Esophagus muscularis mucosa (tissue), 4 donors: ENCODE data around the gene PHF20. TPM values are rescaled to one million over a fixed set of nuclear protein-coding genes. Genes with fewer than 3 reads are reported as not detected.

Experiments used
- DNase-seq: peaks from one replicate; pipeline ENCODE4 v3.0.0-alpha.2; 2017; ENCODE audit errors: extremely low spot score
- H3K27ac ChIP-seq, 4 donors: fragments of 200-600 bp; sonication (generic); replicated peaks in 1 of 4; 1 replicate in 3 of 4; 2 replicates in 1 of 4; pipeline ENCODE4 v1.5.1; 2016 to 2019; ENCODE audit warnings: mild to moderate bottlenecking in 1 of 4
- H3K27me3 ChIP-seq, 4 donors: fragments of 200-600 bp; sonication (generic); one replicate each; pipeline versions ENCODE4 v1.5.1 to v1.6.0; 2016 to 2019
- H3K36me3 ChIP-seq, 4 donors: fragments of 200-600 bp; sonication (generic); one replicate each; pipeline ENCODE4 v1.5.1; 2016 to 2019
- H3K4me1 ChIP-seq, 4 donors: fragments of 200-600 bp; sonication (generic); one replicate each; pipeline ENCODE4 v1.5.1; 2016 to 2019
- H3K4me3 ChIP-seq, 4 donors: fragments of 200-600 bp; sonication (generic); 1 replicate in 2 of 4; 2 replicates in 2 of 4; pipeline ENCODE4 v1.5.1; 2016 to 2019; ENCODE audit warnings: mild to moderate bottlenecking in 4 of 4, moderate library complexity in 1 of 4
- H3K9me3 ChIP-seq, 4 donors: fragments of 200-600 bp; sonication (generic); 1 replicate in 3 of 4; 2 replicates in 1 of 4; pipeline ENCODE4 v1.5.1; 2016 to 2019
- EP300 ChIP-seq: sonication (generic); formaldehyde crosslinking; IDR thresholded peaks from one replicate; pipeline ENCODE4 v1.6.1; 2017; ENCODE audit warnings: antibody characterized with exemption
- POLR2A ChIP-seq: fragments of 450-650 bp; IDR thresholded peaks from one replicate; pipeline ENCODE4 v1.6.1; 2017; ENCODE audit warnings: antibody characterized with exemption, moderate library complexity, mild to moderate bottlenecking, low read depth
- POLR2AphosphoS5 ChIP-seq, 2 donors: sonication (generic); formaldehyde crosslinking; IDR thresholded peaks; one replicate each; pipeline ENCODE4 v1.6.1; 2017; ENCODE audit warnings: antibody characterized with exemption in 2 of 2
- WGBS: methylation state at CpG from one replicate; pipeline ENCODE4 v1.1.5; 2018; 5-methylcytosine and 5-hydroxymethylcytosine counted together
- intact Hi-C: fragments of 100-400 bp; cut with DNase I; formaldehyde crosslinking; loops from one replicate; pipeline ENCODE4 v1.15.1; 2023
- total RNA-seq, 4 donors: library from RNA; depleted of rRNA; stranded (reverse); fragments of >200 nt; gene quantifications; one replicate each; pipeline versions ENCODE4 v1.1.0 to v1.2.1, GENCODE V29; 2016
- TF ChIP-seq, protein P1 (sequence below), 3 experiments: fragments of 200-600 bp in 2 of 3; fragments of 450-650 bp in 1 of 3; sonication (generic) in 2 of 3; IDR thresholded peaks; one replicate each; pipeline ENCODE4 v1.5.1; 2017 to 2019; ENCODE audit warnings: antibody characterized with exemption in 3 of 3, mild to moderate bottlenecking in 2 of 3, moderate library complexity in 1 of 3

PHF20 gene
- total RNA-seq, 4 donors from 2014 or later = 45.9 to 62.2 (median 48.0) TPM

- DNase-seq = no peak
- H3K9me3 ChIP-seq = no peaks in the 10 kb centered on the region
- H3K27me3 ChIP-seq = no peaks in the 10 kb centered on the region
- intact Hi-C loops = no loop called here
- H3K27ac ChIP-seq = peak overlapping the region; percentile 90 to 99 (median 97)
- H3K36me3 ChIP-seq = peaks cover 2 to 12% (median 6%) of the 10 kb centered on the region in 4 donors
- H3K4me3 ChIP-seq = peak overlapping the region; percentile 68 to 97 (median 88)
- H3K4me1 ChIP-seq = peaks cover 26 to 34% (median 28%) of the 10 kb centered on the region in 4 donors
- TF ChIP-seq POLR2AphosphoS5 (IDR thresholded peaks at IDR 0.05) = no peak
- TF ChIP-seq, protein P1, sequence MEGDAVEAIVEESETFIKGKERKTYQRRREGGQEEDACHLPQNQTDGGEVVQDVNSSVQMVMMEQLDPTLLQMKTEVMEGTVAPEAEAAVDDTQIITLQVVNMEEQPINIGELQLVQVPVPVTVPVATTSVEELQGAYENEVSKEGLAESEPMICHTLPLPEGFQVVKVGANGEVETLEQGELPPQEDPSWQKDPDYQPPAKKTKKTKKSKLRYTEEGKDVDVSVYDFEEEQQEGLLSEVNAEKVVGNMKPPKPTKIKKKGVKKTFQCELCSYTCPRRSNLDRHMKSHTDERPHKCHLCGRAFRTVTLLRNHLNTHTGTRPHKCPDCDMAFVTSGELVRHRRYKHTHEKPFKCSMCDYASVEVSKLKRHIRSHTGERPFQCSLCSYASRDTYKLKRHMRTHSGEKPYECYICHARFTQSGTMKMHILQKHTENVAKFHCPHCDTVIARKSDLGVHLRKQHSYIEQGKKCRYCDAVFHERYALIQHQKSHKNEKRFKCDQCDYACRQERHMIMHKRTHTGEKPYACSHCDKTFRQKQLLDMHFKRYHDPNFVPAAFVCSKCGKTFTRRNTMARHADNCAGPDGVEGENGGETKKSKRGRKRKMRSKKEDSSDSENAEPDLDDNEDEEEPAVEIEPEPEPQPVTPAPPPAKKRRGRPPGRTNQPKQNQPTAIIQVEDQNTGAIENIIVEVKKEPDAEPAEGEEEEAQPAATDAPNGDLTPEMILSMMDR (IDR thresholded peaks at IDR 0.05) = no peak
- no peak for TF ChIP-seq EP300
- no peak for TF ChIP-seq POLR2A
- WGBS = 45% methylated on average over 6 of the region's 6 CpGs
These were observed 180.9 kb downstream of the PHF20 start for GRCh38 chr20:35952480-35953386.

DNA sequence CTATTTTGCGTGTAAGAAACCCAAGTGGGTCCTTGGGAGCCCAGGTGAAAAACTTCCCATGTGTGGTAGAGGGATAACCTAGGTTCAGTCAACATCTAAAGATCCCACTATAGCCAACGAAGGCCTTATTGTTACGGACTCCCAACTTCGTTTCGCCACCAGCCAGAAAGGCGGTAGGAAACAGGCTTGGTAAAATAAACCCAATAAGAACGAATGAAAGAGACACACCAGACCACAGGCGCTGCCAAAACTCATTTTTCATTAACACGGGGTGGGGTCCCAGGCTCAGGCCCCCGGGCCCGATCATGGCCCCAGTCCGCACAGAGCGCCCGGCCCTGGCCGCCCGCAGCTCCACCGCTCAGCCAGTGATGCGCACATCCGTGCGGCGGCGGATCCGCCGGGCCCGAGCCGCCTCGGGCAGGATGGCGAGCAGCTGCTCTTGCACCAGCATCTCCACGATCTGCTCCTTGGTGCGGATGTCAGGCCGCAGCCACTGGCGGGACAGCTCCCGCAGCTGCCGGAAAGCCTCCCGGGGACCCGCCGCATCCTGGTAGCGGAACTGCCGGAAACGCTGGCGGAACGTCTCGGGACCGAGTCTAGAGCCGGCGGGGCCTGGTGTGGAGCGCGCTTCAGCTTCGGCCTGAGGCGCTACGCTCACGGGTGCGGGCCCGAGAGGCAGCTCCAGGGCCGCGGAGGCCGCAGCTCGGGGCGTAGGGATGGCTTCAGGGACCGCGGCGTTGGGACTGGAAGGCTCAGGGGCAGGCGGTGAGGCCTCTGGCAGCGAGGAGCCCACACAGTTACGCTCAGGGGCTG is 181.8 kb downstream of the PHF20 start:
- no peaks in the 10 kb centered on the region for H3K27me3 ChIP-seq
- H3K4me1 ChIP-seq = peaks cover 23 to 30% (median 27%) of the 10 kb centered on the region in 4 donors
- peak overlapping the region; percentile 68 to 97 (median 88) for H3K4me3 ChIP-seq
- no peaks in the 10 kb centered on the region for H3K9me3 ChIP-seq
- H3K36me3 ChIP-seq = peaks cover 0 to 5% (median 2%) of the 10 kb centered on the region in 4 donors
- intact Hi-C loops = no loop called here
- H3K27ac ChIP-seq = peak overlapping the region; percentile 90 to 99 (median 97)
- DNase-seq = no peak
- TF ChIP-seq POLR2A (no peak), POLR2AphosphoS5 (IDR thresholded peaks at IDR 0.05) (no peak), EP300 (no peak)
- TF ChIP-seq, protein P1 (IDR thresholded peaks at IDR 0.05) = no peak
- WGBS = 12% methylated on average over 8 of the region's 65 CpGs

DNA sequence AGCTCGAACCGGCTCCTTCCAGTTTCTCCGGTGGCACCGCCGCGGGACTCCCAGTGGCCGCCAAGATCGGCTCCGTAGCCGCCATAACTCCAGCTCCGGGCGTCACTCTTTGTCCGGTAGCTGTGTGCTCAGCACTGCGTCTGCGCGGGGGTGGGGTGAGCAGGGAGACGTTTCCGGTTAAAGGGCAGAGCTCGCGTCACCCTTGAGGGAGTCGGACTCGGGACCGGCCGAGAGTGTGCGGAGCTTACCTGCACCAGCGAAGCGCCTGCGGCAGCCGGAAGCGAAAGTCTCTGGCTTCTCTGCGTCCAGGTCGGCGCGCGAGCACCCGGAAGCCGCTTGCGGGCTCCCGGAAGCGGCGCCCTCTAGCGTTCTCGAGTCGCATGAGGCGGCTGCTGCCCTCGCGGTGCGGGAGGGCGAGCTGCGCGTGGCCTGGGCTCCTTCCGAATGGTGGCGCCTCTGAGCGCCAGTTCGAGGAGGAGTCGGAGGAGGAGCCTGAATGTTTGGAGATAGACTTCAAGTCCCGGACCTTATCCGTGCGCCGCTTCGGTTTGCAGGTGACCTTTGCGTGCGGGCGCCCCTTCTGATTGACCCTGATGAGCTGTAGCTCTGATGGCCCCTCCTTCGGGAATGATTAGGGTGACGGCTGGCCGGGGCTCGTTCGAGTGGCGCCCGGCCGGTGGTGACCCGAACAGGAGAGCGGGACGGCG is 182.5 kb downstream of the PHF20 start, which contains the start of gene SCAND1:
Gene SCAND1 (minus strand): TSS at position 303 of the 707 bp plus-strand sequence. CDS start 218 bp downstream, at position 85.
- no peaks in the 10 kb centered on the region for H3K9me3 ChIP-seq
- peak; percentile 97 for DNase-seq
- TF ChIP-seq POLR2AphosphoS5 (IDR thresholded peaks at IDR 0.05) (peak; percentile 93 to 95), EP300 (no peak), POLR2A (peak; percentile 53)
- TF ChIP-seq, protein P1 (IDR thresholded peaks at IDR 0.05) = peak; percentile 94 to 97 (median 95)
- intact Hi-C loops = no loop called here
- no peaks in the 10 kb centered on the region for H3K27me3 ChIP-seq
- peaks cover 23 to 30% (median 27%) of the 10 kb centered on the region in 4 donors for H3K4me1 ChIP-seq
- WGBS = 1% methylated on average over 16 of the region's 76 CpGs
- H3K27ac ChIP-seq = peak within 1 kb of the TSS; percentile 90 to 99 (median 97)
- H3K4me3 ChIP-seq = peak within 1 kb of the TSS; percentile 68 to 97 (median 88)
- H3K36me3 ChIP-seq = peaks cover 0 to 5% (median 0%) of the 10 kb centered on the region in 4 donors

DNA sequence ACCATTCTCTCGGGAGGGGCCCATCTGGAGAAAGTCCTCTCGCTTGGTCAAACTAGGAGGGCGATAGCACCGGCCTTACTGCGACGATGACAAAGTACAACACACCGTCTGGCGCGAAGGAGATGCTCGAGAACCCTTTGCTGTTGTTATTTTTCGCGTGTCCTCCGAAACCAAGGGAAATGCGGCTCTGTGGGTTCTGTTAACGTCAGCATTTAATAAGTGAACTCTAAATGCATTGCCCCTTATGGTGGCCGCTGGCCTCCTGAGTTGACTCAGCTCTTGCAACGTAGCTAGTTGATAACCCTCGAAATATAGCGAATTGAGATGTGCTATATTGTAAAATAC is 183.1 kb downstream of the PHF20 start:
- Histone ChIP-seq H3K9me3 (no peaks in the 10 kb centered on the region), H3K4me1 (peaks cover 23 to 30% (median 27%) of the 10 kb centered on the region in 4 donors), H3K27ac (peak overlapping the region; percentile 90 to 99 (median 97)), H3K27me3 (no peaks in the 10 kb centered on the region), H3K4me3 (peak overlapping the region; percentile 68 to 97 (median 88)), H3K36me3 (peaks cover 0 to 5% (median 0%) of the 10 kb centered on the region in 4 donors)
- DNase-seq = no peak
- intact Hi-C loops = no loop called here
- WGBS = 2% methylated on average over 19 of the region's 19 CpGs
- TF ChIP-seq POLR2AphosphoS5 (IDR thresholded peaks at IDR 0.05) = no peak
